K562 (cell line): ENCODE measurements around the gene MYOG. TPM values are rescaled to one million over a fixed set of nuclear protein-coding genes. Genes with fewer than 3 reads are reported as not detected.

Source experiments
- ATAC-seq: fragments of 200-7000 bp; cut with Tn5 transposase; 3 replicates; pipeline ENCODE4 v1.9.1; 2020; ENCODE audit warnings: moderate library complexity
- BruUV-seq: library from RNA; stranded (reverse); fragments of 400-500 nt; replicated peaks from 2 replicates; lab custom pipeline; 2021; lab: Mats Ljungman, UMichigan
- CTCF ChIA-PET: fragments of 300-600 bp; formaldehyde crosslinking; extraction: SDS; loops from one replicate; lab custom pipeline; 2021; ENCODE audit warnings: low intra/inter-chr PET ratio; lab: Yijun Ruan, JAX
- POLR2A ChIA-PET: fragments of 300-600, 350-650 bp; sonication (Branson Sonifier 250); formaldehyde crosslinking; extraction: SDS; loops from one replicate; lab custom pipeline; 2021; ENCODE audit warnings: antibody characterized with exemption, inconsistent platforms; lab: Yijun Ruan, JAX
- DNase-seq, 4 experiments: peaks; one replicate each; pipeline versions ENCODE4 v3.0.0 to v3.0.0-alpha.2; 2011 to 2018; ENCODE audit warnings: low spot score in 3 of 4, mixed read lengths in 3 of 4; ENCODE audit errors: extremely low read depth in 1 of 4
- FAIRE-seq: peaks from 2 replicates; lab custom pipeline; 2011; peaks lifted over from hg19 to GRCh38; lab: Jason Lieb, UNC
- H2AFZ ChIP-seq: 2 replicates; pipeline ENCODE4 v1.6.0; 2011; ENCODE audit warnings: low read depth, low read length, control low read depth, inconsistent platforms
- H3K27ac ChIP-seq: fragments of 200-600 bp; 3 replicates; pipeline ENCODE4 v1.8.0; 2011; ENCODE audit warnings: low read depth, mild to moderate bottlenecking, control low read depth, inconsistent platforms, low read length, moderate library complexity, mixed read lengths; ENCODE audit errors: extremely low read depth
- H3K27me3 ChIP-seq, 2 experiments: fragments of 300-600 bp in 1 of 2; 2 replicates in 1 of 2; 3 replicates in 1 of 2; pipeline versions ENCODE4 v1.6.0 to v1.8.0; 2011; ENCODE audit warnings: inconsistent platforms in 2 of 2, low read length in 2 of 2, mild to moderate bottlenecking in 1 of 2, mixed read lengths in 1 of 2, moderate library complexity in 1 of 2; ENCODE audit not compliant: control insufficient read depth in 2 of 2, insufficient read depth in 2 of 2
- H3K36me3 ChIP-seq: fragments of 300-600 bp; 3 replicates; pipeline ENCODE4 v1.8.0; 2011; ENCODE audit warnings: mild to moderate bottlenecking, low read length, inconsistent platforms; ENCODE audit not compliant: control insufficient read depth, insufficient read depth
- H3K4me1 ChIP-seq, 2 experiments: fragments of 200-600 bp in 1 of 2; replicated peaks in 1 of 2; 2 replicates in 1 of 2; 3 replicates in 1 of 2; pipeline versions ENCODE4 v1.5.1 to v1.8.0; 2011; ENCODE audit warnings: inconsistent platforms in 2 of 2, low read length in 2 of 2, mild to moderate bottlenecking in 1 of 2, mixed read lengths in 1 of 2, moderate library complexity in 1 of 2; ENCODE audit not compliant: control insufficient read depth in 2 of 2, insufficient read depth in 2 of 2
- H3K4me2 ChIP-seq: 2 replicates; pipeline ENCODE4 v1.6.1; 2011; ENCODE audit warnings: low read length, control low read depth, inconsistent platforms, mixed read lengths; ENCODE audit not compliant: insufficient read depth
- H3K4me3 ChIP-seq: fragments of 200-600 bp; sonication (generic), shearing (Covaris generic); 2 replicates; pipeline ENCODE4 v1.5.1; 2016; ENCODE audit warnings: control low read depth, inconsistent platforms
- H3K79me2 ChIP-seq: fragments of 200-600 bp; 3 replicates; pipeline ENCODE4 v1.8.0; 2011; ENCODE audit warnings: low read length, inconsistent platforms; ENCODE audit not compliant: control insufficient read depth, insufficient read depth
- H3K9ac ChIP-seq, 2 experiments: 2 replicates each; pipeline versions ENCODE4 v1.6.0 to v1.6.1; 2011; ENCODE audit warnings: low read depth in 2 of 2, low read length in 2 of 2, control low read depth in 1 of 2, inconsistent platforms in 1 of 2, mild to moderate bottlenecking in 1 of 2, mixed read lengths in 1 of 2; ENCODE audit not compliant: insufficient read depth in 1 of 2
- H3K9me1 ChIP-seq: one replicate; pipeline ENCODE4 v1.6.0; 2011; ENCODE audit warnings: inconsistent platforms, mild to moderate bottlenecking, low read length, moderate library complexity; ENCODE audit not compliant: control insufficient read depth, insufficient read depth
- H3K9me3 ChIP-seq: replicated peaks from 2 replicates; pipeline ENCODE4 v1.5.1; 2011; ENCODE audit warnings: low read depth, low read length, inconsistent platforms; ENCODE audit not compliant: control insufficient read depth, insufficient read depth
- H4K20me1 ChIP-seq: replicated peaks from 2 replicates; pipeline ENCODE4 v1.6.1; 2011; ENCODE audit warnings: low read length, inconsistent platforms, mixed read lengths; ENCODE audit not compliant: control insufficient read depth, insufficient read depth
- EP400 ChIP-seq: fragments of 450-650 bp; IDR thresholded peaks from 2 replicates; pipeline ENCODE4 v1.6.1; 2017; ENCODE audit warnings: antibody characterized with exemption, mild to moderate bottlenecking, moderate library complexity
- JUNB ChIP-seq: fragments of 450-650 bp; formaldehyde crosslinking; conservative IDR thresholded peaks from 2 replicates; pipeline ENCODE4 v1.4.0; 2020; ENCODE audit warnings: mild to moderate bottlenecking
- MCM2 ChIP-seq: fragments of 450-650 bp; IDR thresholded peaks from 2 replicates; pipeline ENCODE4 v1.6.1; 2017; ENCODE audit warnings: low read depth, mild to moderate bottlenecking
- NCOA4 ChIP-seq: fragments of 450-650 bp; IDR thresholded peaks from 2 replicates; pipeline ENCODE4 v1.6.1; 2018; ENCODE audit warnings: mild to moderate bottlenecking; ENCODE audit not compliant: partially characterized antibody
- POLR2B ChIP-seq: fragments of 450-650 bp; IDR thresholded peaks from 2 replicates; pipeline ENCODE4 v1.6.1; 2018; ENCODE audit warnings: low read depth; ENCODE audit not compliant: partially characterized antibody
- PTBP1 ChIP-seq: fragments of 200-400 bp; formaldehyde crosslinking; IDR thresholded peaks from 2 replicates; pipeline ENCODE4 v1.6.1; 2017; ENCODE audit warnings: low read depth, low read length
- SMARCA5 ChIP-seq: fragments of 450-650 bp; IDR thresholded peaks from 2 replicates; pipeline ENCODE4 v1.6.1; 2016
- TBP ChIP-seq: optimal IDR thresholded peaks from 2 replicates; pipeline ENCODE3; 2011; ENCODE audit warnings: low read depth, low read length, improper control_type of control experiment
- ZNF354B ChIP-seq: fragments of 250-450 bp; sonication (Bioruptor Pico); IDR thresholded peaks from 2 replicates; pipeline ENCODE4 v1.4.0; 2020
- WGBS: fragments of 100-300 bp; shearing (Covaris generic); methylation state at CpG from one replicate; pipeline ENCODE4 v1.1.6; 2016; ENCODE audit warnings: low coverage, mixed read lengths; ENCODE audit not compliant: insufficient coverage; ENCODE audit errors: missing lambda C conversion rate; 5-methylcytosine and 5-hydroxymethylcytosine counted together
- in situ Hi-C: fragments of 300-500 bp; cut with MboI; formaldehyde crosslinking; loops from 4 replicates; pipeline ENCODE4 v1.15.0; 2018; ENCODE audit warnings: inconsistent platforms, mixed read lengths
- intact Hi-C: fragments of 100-400 bp; cut with micrococcal nuclease; formaldehyde crosslinking; loops from 2 replicates; pipeline ENCODE4 v1.14.2; 2022
- polyA plus RNA-seq, 8 experiments: library from polyadenylated mRNA; depleted of rRNA in 4 of 8; stranded (reverse) in 5 of 8; unstranded in 3 of 8; fragments of >200 nt; fragmentation: Nextera tagmentation in 2 of 8; fragmentation: Illumina TruSeq in 1 of 8; extraction: Ambion mirVana in 2 of 8; extraction: Trizol in 1 of 8; gene quantifications; 2 replicates each; pipeline versions ENCODE4 v1.2.1 to v1.2.3, GENCODE V29; 2011 to 2014; ENCODE audit warnings: inconsistent platforms in 1 of 8, missing spikeins in 1 of 8
- total RNA-seq, 7 experiments: library from RNA; depleted of rRNA in 6 of 7; stranded (reverse); fragments of >200 nt in 6 of 7; fragmentation: Illumina TruSeq in 2 of 7; extraction: Trizol in 2 of 7; gene quantifications; 2 replicates each; pipeline versions ENCODE4 v1.2.1 to v1.2.3, GENCODE V29; 2011 to 2021; ENCODE audit warnings: low replicate concordance in 1 of 7
- TF ChIP-seq, protein P1 (sequence below): fragments of 250-450 bp; sonication (Bioruptor Pico); IDR thresholded peaks from 2 replicates; pipeline ENCODE4 v1.8.0; 2021; ENCODE audit warnings: moderate library complexity, mild to moderate bottlenecking, inconsistent platforms
- TF ChIP-seq, protein P2 (sequence below): fragments of 450-650 bp; formaldehyde crosslinking; IDR thresholded peaks from 2 replicates; pipeline ENCODE4 v1.4.0; 2022; ENCODE audit warnings: missing genetic modification characterization
- TF ChIP-seq, protein P3 (sequence below): fragments of 450-650 bp; IDR thresholded peaks from 2 replicates; pipeline ENCODE4 v1.6.1; 2016; ENCODE audit warnings: mild to moderate bottlenecking, moderate library complexity

Gene MYOG
- total and polyA plus RNA-seq, 9 of the 15 experiments (the other 6 are each of a cell fraction or from before 2014, with no cell fraction given) = not detected

DNA sequence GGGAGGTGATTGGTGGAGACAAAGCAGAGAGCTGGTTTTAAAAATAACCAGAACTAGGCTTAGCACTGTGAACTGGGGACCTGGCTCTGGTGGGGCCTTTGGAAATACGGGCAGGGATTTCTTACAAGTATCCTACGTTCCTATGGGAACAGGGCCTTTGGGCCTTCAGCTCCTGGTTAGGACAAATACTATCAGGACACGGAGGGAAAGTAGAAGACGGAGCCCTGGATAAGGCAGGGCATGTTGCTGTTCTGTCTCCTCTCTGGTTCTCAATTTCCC lies 5.3 kb upstream of the MYOG start:
- H3K79me2 ChIP-seq = no peaks in the 10 kb centered on the region
- no peaks in the 10 kb centered on the region for H3K36me3 ChIP-seq
- no peaks in the 10 kb centered on the region for H3K4me1 ChIP-seq
- no peak overlapping the region for H3K9ac ChIP-seq
- no peak overlapping the region for H3K4me2 ChIP-seq
- FAIRE-seq = no peak
- ATAC-seq = no peak
- H2AFZ ChIP-seq = no peak overlapping the region
- H3K9me1 ChIP-seq = no peaks in the 10 kb centered on the region
- ChIA-PET POLR2A (no interaction called here), CTCF (no interaction called here)
- no peak overlapping the region for H3K4me3 ChIP-seq
- in situ Hi-C loops = no loop called here
- DNase-seq = no peak
- H3K9me3 ChIP-seq = no peaks in the 10 kb centered on the region
- no peak overlapping the region for H3K27ac ChIP-seq
- WGBS = 0% methylated on average over 4 of the region's 4 CpGs
- intact Hi-C loops = no loop called here
- H4K20me1 ChIP-seq = no peaks in the 10 kb centered on the region
- no TSS peak for BruUV-seq
- H3K27me3 ChIP-seq = peaks cover 24 to 41% of the 10 kb centered on the region in 2 experiments
- TF ChIP-seq SMARCA5 = no peak
- TF ChIP-seq POLR2B = no peak
- TF ChIP-seq EP400 = no peak
- no peak for TF ChIP-seq TBP
- TF ChIP-seq PTBP1 = no peak
- TF ChIP-seq, protein P1, sequence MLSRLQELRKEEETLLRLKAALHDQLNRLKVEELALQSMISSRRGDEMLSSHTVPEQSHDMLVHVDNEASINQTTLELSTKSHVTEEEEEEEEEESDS (CRISPR knock-in tag) = no peak
- TF ChIP-seq, protein P2, sequence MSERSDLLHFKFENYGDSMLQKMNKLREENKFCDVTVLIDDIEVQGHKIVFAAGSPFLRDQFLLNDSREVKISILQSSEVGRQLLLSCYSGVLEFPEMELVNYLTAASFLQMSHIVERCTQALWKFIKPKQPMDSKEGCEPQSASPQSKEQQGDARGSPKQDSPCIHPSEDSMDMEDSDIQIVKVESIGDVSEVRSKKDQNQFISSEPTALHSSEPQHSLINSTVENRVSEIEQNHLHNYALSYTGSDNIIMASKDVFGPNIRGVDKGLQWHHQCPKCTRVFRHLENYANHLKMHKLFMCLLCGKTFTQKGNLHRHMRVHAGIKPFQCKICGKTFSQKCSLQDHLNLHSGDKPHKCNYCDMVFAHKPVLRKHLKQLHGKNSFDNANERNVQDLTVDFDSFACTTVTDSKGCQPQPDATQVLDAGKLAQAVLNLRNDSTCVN = no peak
- TF ChIP-seq MCM2 = no peak
- TF ChIP-seq NCOA4 = no peak
- TF ChIP-seq, protein P3, sequence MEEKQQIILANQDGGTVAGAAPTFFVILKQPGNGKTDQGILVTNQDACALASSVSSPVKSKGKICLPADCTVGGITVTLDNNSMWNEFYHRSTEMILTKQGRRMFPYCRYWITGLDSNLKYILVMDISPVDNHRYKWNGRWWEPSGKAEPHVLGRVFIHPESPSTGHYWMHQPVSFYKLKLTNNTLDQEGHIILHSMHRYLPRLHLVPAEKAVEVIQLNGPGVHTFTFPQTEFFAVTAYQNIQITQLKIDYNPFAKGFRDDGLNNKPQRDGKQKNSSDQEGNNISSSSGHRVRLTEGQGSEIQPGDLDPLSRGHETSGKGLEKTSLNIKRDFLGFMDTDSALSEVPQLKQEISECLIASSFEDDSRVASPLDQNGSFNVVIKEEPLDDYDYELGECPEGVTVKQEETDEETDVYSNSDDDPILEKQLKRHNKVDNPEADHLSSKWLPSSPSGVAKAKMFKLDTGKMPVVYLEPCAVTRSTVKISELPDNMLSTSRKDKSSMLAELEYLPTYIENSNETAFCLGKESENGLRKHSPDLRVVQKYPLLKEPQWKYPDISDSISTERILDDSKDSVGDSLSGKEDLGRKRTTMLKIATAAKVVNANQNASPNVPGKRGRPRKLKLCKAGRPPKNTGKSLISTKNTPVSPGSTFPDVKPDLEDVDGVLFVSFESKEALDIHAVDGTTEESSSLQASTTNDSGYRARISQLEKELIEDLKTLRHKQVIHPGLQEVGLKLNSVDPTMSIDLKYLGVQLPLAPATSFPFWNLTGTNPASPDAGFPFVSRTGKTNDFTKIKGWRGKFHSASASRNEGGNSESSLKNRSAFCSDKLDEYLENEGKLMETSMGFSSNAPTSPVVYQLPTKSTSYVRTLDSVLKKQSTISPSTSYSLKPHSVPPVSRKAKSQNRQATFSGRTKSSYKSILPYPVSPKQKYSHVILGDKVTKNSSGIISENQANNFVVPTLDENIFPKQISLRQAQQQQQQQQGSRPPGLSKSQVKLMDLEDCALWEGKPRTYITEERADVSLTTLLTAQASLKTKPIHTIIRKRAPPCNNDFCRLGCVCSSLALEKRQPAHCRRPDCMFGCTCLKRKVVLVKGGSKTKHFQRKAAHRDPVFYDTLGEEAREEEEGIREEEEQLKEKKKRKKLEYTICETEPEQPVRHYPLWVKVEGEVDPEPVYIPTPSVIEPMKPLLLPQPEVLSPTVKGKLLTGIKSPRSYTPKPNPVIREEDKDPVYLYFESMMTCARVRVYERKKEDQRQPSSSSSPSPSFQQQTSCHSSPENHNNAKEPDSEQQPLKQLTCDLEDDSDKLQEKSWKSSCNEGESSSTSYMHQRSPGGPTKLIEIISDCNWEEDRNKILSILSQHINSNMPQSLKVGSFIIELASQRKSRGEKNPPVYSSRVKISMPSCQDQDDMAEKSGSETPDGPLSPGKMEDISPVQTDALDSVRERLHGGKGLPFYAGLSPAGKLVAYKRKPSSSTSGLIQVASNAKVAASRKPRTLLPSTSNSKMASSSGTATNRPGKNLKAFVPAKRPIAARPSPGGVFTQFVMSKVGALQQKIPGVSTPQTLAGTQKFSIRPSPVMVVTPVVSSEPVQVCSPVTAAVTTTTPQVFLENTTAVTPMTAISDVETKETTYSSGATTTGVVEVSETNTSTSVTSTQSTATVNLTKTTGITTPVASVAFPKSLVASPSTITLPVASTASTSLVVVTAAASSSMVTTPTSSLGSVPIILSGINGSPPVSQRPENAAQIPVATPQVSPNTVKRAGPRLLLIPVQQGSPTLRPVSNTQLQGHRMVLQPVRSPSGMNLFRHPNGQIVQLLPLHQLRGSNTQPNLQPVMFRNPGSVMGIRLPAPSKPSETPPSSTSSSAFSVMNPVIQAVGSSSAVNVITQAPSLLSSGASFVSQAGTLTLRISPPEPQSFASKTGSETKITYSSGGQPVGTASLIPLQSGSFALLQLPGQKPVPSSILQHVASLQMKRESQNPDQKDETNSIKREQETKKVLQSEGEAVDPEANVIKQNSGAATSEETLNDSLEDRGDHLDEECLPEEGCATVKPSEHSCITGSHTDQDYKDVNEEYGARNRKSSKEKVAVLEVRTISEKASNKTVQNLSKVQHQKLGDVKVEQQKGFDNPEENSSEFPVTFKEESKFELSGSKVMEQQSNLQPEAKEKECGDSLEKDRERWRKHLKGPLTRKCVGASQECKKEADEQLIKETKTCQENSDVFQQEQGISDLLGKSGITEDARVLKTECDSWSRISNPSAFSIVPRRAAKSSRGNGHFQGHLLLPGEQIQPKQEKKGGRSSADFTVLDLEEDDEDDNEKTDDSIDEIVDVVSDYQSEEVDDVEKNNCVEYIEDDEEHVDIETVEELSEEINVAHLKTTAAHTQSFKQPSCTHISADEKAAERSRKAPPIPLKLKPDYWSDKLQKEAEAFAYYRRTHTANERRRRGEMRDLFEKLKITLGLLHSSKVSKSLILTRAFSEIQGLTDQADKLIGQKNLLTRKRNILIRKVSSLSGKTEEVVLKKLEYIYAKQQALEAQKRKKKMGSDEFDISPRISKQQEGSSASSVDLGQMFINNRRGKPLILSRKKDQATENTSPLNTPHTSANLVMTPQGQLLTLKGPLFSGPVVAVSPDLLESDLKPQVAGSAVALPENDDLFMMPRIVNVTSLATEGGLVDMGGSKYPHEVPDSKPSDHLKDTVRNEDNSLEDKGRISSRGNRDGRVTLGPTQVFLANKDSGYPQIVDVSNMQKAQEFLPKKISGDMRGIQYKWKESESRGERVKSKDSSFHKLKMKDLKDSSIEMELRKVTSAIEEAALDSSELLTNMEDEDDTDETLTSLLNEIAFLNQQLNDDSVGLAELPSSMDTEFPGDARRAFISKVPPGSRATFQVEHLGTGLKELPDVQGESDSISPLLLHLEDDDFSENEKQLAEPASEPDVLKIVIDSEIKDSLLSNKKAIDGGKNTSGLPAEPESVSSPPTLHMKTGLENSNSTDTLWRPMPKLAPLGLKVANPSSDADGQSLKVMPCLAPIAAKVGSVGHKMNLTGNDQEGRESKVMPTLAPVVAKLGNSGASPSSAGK = no peak
- no peak for TF ChIP-seq JUNB (CRISPR knock-in tag)
- no peak for TF ChIP-seq ZNF354B (CRISPR knock-in tag)
